Mucosa of descending colon (tissue), 3 donors: ENCODE results near the gene SLC22A5. TPM values are rescaled to one million over a fixed set of nuclear protein-coding genes. Genes with fewer than 3 reads are reported as not detected.

Source experiments
- ATAC-seq: fragments of 200-7000 bp; cut with Tn5 transposase; one replicate; pipeline ENCODE4 v1.9.1; 2020; ENCODE audit warnings: mild to moderate bottlenecking, moderate library complexity
- DNase-seq, 3 donors: peaks; one replicate each; pipeline ENCODE4 v3.0.0-alpha.2; 2020
- H3K36me3 ChIP-seq: fragments of 200-600 bp; one replicate; pipeline ENCODE4 v1.8.0; 2021; ENCODE audit warnings: low read depth, mild to moderate bottlenecking
- H3K4me1 ChIP-seq: fragments of 200-600 bp; one replicate; pipeline ENCODE4 v1.8.0; 2021; ENCODE audit warnings: low read depth, mild to moderate bottlenecking
- H3K4me3 ChIP-seq: fragments of 200-600 bp; one replicate; pipeline ENCODE4 v1.8.0; 2021; ENCODE audit warnings: mild to moderate bottlenecking
- H3K9me3 ChIP-seq: fragments of 200-600 bp; one replicate; pipeline ENCODE4 v1.8.0; 2021; ENCODE audit warnings: mild to moderate bottlenecking
- CTCF ChIP-seq: fragments of 200-600 bp; IDR thresholded peaks from one replicate; pipeline ENCODE4 v1.8.0; 2022; ENCODE audit warnings: antibody characterized with exemption, mild to moderate bottlenecking
- intact Hi-C, 2 donors: fragments of 100-400 bp; cut with DNase I in 1 of 2; cut with micrococcal nuclease in 1 of 2; formaldehyde crosslinking; loops; one replicate each; pipeline versions ENCODE4 v1.11.0 to v1.11.1; 2022; cut with DNase I, micrococcal nuclease
- total RNA-seq, 3 donors: library from RNA; stranded (reverse); fragmentation: NEBNext Ultra II Directional in 2 of 3; extraction: Animal tissue kit (Norgen Biotek cat#: 25700) in 2 of 3; gene quantifications; one replicate each; pipeline versions ENCODE4 v1.2.1 to v1.2.4, GENCODE V29; 2021 to 2023
- donor health status: DM: no; HTN: no; CAD: no; lungs with moderate emphysema.
- donor health status: DM: no; HTN: no; CAD: no.
- donor health status: DM: no; HTN: yes; CAD: no.

Gene SLC22A5
- total RNA-seq, 3 donors from 2014 or later: 27.9 to 95.4 (median 29.4) TPM

DNA sequence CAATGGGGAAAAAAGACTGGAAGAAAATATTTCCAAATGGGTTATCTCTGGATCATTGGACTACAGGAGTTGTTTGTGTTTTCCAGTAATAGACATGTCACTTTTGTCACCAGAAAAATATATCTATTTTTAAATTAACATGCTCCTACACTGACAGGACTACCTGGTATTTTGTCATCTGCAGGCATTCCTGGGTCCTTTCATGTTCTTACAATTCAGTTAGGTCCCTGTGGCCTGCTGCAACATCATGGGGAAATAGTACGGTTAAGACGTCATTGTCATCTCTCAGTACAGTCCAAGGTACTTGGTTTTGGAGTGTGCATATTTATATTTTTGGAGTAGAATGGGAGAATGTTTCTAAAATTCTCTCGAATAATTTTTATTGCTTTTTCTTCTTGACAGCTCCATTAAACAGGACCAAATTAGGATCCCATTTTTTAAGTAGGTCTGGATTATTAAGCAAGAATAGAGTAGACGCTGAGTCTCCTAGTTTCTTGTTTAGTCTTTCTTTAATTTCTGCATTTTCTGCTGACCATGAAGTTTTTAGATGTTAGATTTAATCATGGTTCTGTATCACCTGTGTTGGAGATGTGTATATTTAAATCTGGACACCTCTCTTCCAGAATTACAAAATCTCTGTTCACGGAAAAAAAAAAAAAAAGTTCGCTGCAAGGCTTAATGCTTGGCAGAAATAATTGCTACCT lies 46.9 kb downstream of the SLC22A5 start:
- intact Hi-C loops: no loop called here
- Histone ChIP-seq H3K36me3 (no peaks in the 10 kb centered on the region), H3K4me3 (no peak overlapping the region), H3K4me1 (peaks cover 79% of the 10 kb centered on the region), H3K9me3 (no peaks in the 10 kb centered on the region)
- no peak for TF ChIP-seq CTCF
- ATAC-seq (no peak), DNase-seq (no peak)

GRCh38 chr5:132417010-132417439 lies 47.5 kb downstream of the SLC22A5 start:
- DNase-seq: no peak
- peak; percentile 54 for ATAC-seq
- Histone ChIP-seq H3K36me3 (no peaks in the 10 kb centered on the region), H3K4me1 (peaks cover 79% of the 10 kb centered on the region), H3K4me3 (no peak overlapping the region), H3K9me3 (no peaks in the 10 kb centered on the region)
- TF ChIP-seq CTCF: no peak
- intact Hi-C loops: no loop called here

GRCh38 chr5:132417461-132417860 lies 48.0 kb downstream of the SLC22A5 start:
- no peaks in the 10 kb centered on the region for H3K36me3 ChIP-seq

GRCh38 chr5:132417889-132418485 lies 48.5 kb downstream of the SLC22A5 start:
- ATAC-seq (no peak), DNase-seq (no peak)
- H3K4me1 ChIP-seq: peaks cover 85% of the 10 kb centered on the region
- no peaks in the 10 kb centered on the region for H3K36me3 ChIP-seq
- H3K4me3 ChIP-seq: no peak overlapping the region
- intact Hi-C loops: no loop called here
- no peaks in the 10 kb centered on the region for H3K9me3 ChIP-seq
- TF ChIP-seq CTCF: no peak

More at GRCh38 chr5:132417461-132417860, 48.0 kb downstream of the SLC22A5 start:
- ATAC-seq (no peak), DNase-seq (no peak)
- Histone ChIP-seq H3K4me3 (no peak overlapping the region), H3K9me3 (no peaks in the 10 kb centered on the region), H3K4me1 (peaks cover 82% of the 10 kb centered on the region)
- intact Hi-C loops: no loop called here
- TF ChIP-seq CTCF: no peak

DNA sequence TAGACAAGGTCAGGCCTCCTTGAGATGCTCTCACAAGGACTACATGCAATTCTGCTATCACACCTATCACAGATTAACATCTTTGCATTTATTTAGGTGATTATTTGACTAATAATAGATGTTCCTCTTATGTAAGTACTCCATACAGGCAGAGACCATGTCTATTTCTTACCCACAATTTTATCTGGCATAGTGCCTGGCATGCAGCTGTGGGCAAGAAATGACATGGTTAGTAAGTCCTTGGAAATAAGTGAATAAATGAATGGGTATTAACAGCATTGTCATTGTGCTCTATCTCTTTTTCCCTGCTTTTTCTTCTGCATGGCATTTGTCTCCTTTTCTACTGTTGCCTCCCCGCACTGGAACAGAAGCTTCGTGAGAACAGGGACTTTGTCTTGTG lies 49.4 kb downstream of the SLC22A5 start:
- Histone ChIP-seq H3K4me3 (no peak overlapping the region), H3K9me3 (no peaks in the 10 kb centered on the region), H3K36me3 (no peaks in the 10 kb centered on the region), H3K4me1 (peaks cover 85% of the 10 kb centered on the region)
- no peak for DNase-seq
- no peak for ATAC-seq
- TF ChIP-seq CTCF: no peak
- intact Hi-C loops: no loop called here
